Nephron progenitor cell (in vitro differentiated cells): Measurements from ENCODE around the gene KIF26B.
"Not testable (repeated sequence)": the region's sequence is repeated elsewhere in the genome, so short reads cannot be mapped to it uniquely, and the experiment has no call there.

Source experiments
- DNase-seq: peaks from one replicate; pipeline ENCODE4 v3.0.0; 2021
- H3K27ac Mint-ChIP-seq: 2 replicates; pipeline ENCODE4 v1.8.0; 2021; ENCODE audit warnings: mild to moderate bottlenecking, moderate library complexity, mixed read lengths
- H3K27me3 Mint-ChIP-seq: 2 replicates; pipeline ENCODE4 v1.8.0; 2021; ENCODE audit warnings: mild to moderate bottlenecking, low read depth, mixed read lengths; ENCODE audit not compliant: poor library complexity
- H3K36me3 Mint-ChIP-seq: 2 replicates; pipeline ENCODE4 v1.8.0; 2021; ENCODE audit warnings: low read depth, mixed read lengths
- H3K4me1 Mint-ChIP-seq: 2 replicates; pipeline ENCODE4 v1.8.0; 2021; ENCODE audit warnings: mixed read lengths
- H3K4me3 Mint-ChIP-seq: 2 replicates; pipeline ENCODE4 v1.8.0; 2021; ENCODE audit warnings: mild to moderate bottlenecking, moderate library complexity, mixed read lengths
- H3K9me3 Mint-ChIP-seq: 2 replicates; pipeline ENCODE4 v1.8.0; 2021; ENCODE audit warnings: mild to moderate bottlenecking, moderate library complexity, mixed read lengths
- CTCF ChIP-seq: fragments of 200-600 bp; sonication (generic); IDR thresholded peaks from 2 replicates; pipeline ENCODE4 v1.5.0; 2021; ENCODE audit warnings: antibody characterized with exemption

Gene KIF26B

GRCh38 chr1:245128381-245129101 lies 26.2 kb upstream of the KIF26B start:
- peaks cover 17% of the 10 kb centered on the region for H3K27me3 Mint-ChIP-seq
- no peak for DNase-seq
- H3K4me3 Mint-ChIP-seq = peak overlapping the region; percentile 20
- peaks cover 36% of the 10 kb centered on the region for H3K4me1 Mint-ChIP-seq
- peaks cover 15% of the 10 kb centered on the region for H3K36me3 Mint-ChIP-seq
- TF ChIP-seq CTCF = no peak
- H3K27ac Mint-ChIP-seq = peak overlapping the region; percentile 89
- peaks cover 4% of the 10 kb centered on the region for H3K9me3 Mint-ChIP-seq

GRCh38 chr1:245129319-245130240 lies 25.2 kb upstream of the KIF26B start:
- peaks cover 11% of the 10 kb centered on the region for H3K36me3 Mint-ChIP-seq
- peaks cover 21% of the 10 kb centered on the region for H3K27me3 Mint-ChIP-seq
- DNase-seq = no peak
- peaks cover 36% of the 10 kb centered on the region for H3K4me1 Mint-ChIP-seq
- H3K27ac Mint-ChIP-seq = no peak overlapping the region
- TF ChIP-seq CTCF = no peak
- H3K9me3 Mint-ChIP-seq = peaks cover 4% of the 10 kb centered on the region
- H3K4me3 Mint-ChIP-seq = no peak overlapping the region

- not testable (repeated sequence) for H3K36me3 Mint-ChIP-seq, H3K9me3 Mint-ChIP-seq, DNase-seq, H3K4me3 Mint-ChIP-seq
- Mint-ChIP-seq H3K27ac (peak overlapping the region; percentile 12), H3K27me3 (peaks cover 23% of the 10 kb centered on the region), H3K4me1 (peaks cover 36% of the 10 kb centered on the region)
These were observed 24.3 kb upstream of the KIF26B start for GRCh38 chr1:245130281-245131025.

- no peak for TF ChIP-seq CTCF
- DNase-seq = no peak
- H3K27ac Mint-ChIP-seq = peak overlapping the region; percentile 12
- H3K27me3 Mint-ChIP-seq = peaks cover 26% of the 10 kb centered on the region
- no peak overlapping the region for H3K4me3 Mint-ChIP-seq
- H3K36me3 Mint-ChIP-seq = no peaks in the 10 kb centered on the region
- peaks cover 36% of the 10 kb centered on the region for H3K4me1 Mint-ChIP-seq
- peaks cover 4% of the 10 kb centered on the region for H3K9me3 Mint-ChIP-seq
These were observed 23.8 kb upstream of the KIF26B start for GRCh38 chr1:245131026-245131393.

GRCh38 chr1:245132771-245133170 lies 22.0 kb upstream of the KIF26B start:
- no peak for DNase-seq
- Mint-ChIP-seq H3K27ac (no peak overlapping the region), H3K36me3 (no peaks in the 10 kb centered on the region), H3K4me3 (no peak overlapping the region), H3K27me3 (peaks cover 20% of the 10 kb centered on the region), H3K4me1 (peaks cover 36% of the 10 kb centered on the region), H3K9me3 (peaks cover 10% of the 10 kb centered on the region)
- TF ChIP-seq CTCF = no peak
